Loucy (cell line): ENCODE data around the gene WFDC5.
A peak's percentile ranks its signal among the peaks of the same experiment; 100 is the strongest.

Source experiments
- H2AFZ ChIP-seq: fragments of 200-600 bp; sonication (generic); 2 replicates; pipeline ENCODE4 v1.6.0; 2016; ENCODE audit warnings: antibody characterized with exemption, mild to moderate bottlenecking, low read length, moderate library complexity
- H3F3A ChIP-seq: fragments of 200-600 bp; 2 replicates; pipeline ENCODE4 v1.6.0; 2016; ENCODE audit warnings: antibody characterized with exemption, low read depth, mild to moderate bottlenecking
- H3K27me3 ChIP-seq: fragments of 200-600 bp; sonication (generic); 2 replicates; pipeline ENCODE4 v1.6.1; 2014; ENCODE audit warnings: low read length, mild to moderate bottlenecking; ENCODE audit not compliant: insufficient read depth, poor library complexity, severe bottlenecking
- H3K36me3 ChIP-seq: fragments of 200-600 bp; sonication (generic); 2 replicates; pipeline ENCODE4 v1.6.1; 2016; ENCODE audit warnings: low read length; ENCODE audit not compliant: insufficient read depth
- H3K4me1 ChIP-seq: fragments of 200-600 bp; sonication (generic); 2 replicates; pipeline ENCODE4 v1.5.1; 2014; ENCODE audit warnings: low read length, mild to moderate bottlenecking; ENCODE audit not compliant: insufficient read depth, poor library complexity, severe bottlenecking
- H3K4me2 ChIP-seq: fragments of 200-600 bp; sonication (generic); 2 replicates; pipeline ENCODE4 v1.6.0; 2014; ENCODE audit warnings: antibody characterized with exemption, low read length, low read depth, mild to moderate bottlenecking; ENCODE audit not compliant: poor library complexity, severe bottlenecking
- H3K4me3 ChIP-seq: fragments of 200-600 bp; sonication (generic); 2 replicates; pipeline ENCODE4 v1.5.1; 2014; ENCODE audit warnings: low read length, mild to moderate bottlenecking, mixed read lengths; ENCODE audit not compliant: poor library complexity, severe bottlenecking
- H3K79me2 ChIP-seq: fragments of 200-600 bp; sonication (generic); 2 replicates; pipeline ENCODE4 v1.6.1; 2014; ENCODE audit warnings: low read length; ENCODE audit not compliant: insufficient read depth
- H3K9ac ChIP-seq: fragments of 200-600 bp; sonication (generic); 2 replicates; pipeline ENCODE4 v1.6.0; 2014; ENCODE audit warnings: mild to moderate bottlenecking, low read depth, low read length, moderate library complexity; ENCODE audit not compliant: poor library complexity, severe bottlenecking
- H3K9me2 ChIP-seq: fragments of 200-600 bp; sonication (generic); replicated peaks from 2 replicates; pipeline ENCODE4 v1.6.1; 2016; ENCODE audit warnings: low read depth, low read length, mixed read lengths
- H3K9me3 ChIP-seq: fragments of 200-600 bp; sonication (generic); 2 replicates; pipeline ENCODE4 v1.6.1; 2014; ENCODE audit warnings: mild to moderate bottlenecking, antibody characterized with exemption, low read length, low read depth; ENCODE audit not compliant: insufficient read depth
- H4K20me1 ChIP-seq: fragments of 200-600 bp; sonication (generic); 2 replicates; pipeline ENCODE4 v1.6.0; 2014; ENCODE audit warnings: antibody characterized with exemption, low read length, mild to moderate bottlenecking; ENCODE audit not compliant: insufficient read depth, poor library complexity, severe bottlenecking
- EZH2phosphoT487 ChIP-seq: fragments of 200-600 bp; IDR thresholded peaks from 2 replicates; pipeline ENCODE4 v1.6.1; 2018; ENCODE audit warnings: antibody characterized with exemption, mild to moderate bottlenecking, moderate library complexity, borderline replicate concordance
- TF ChIP-seq, protein P1 (sequence below): fragments of 200-600 bp; sonication (generic); conservative IDR thresholded peaks from 2 replicates; pipeline ENCODE4 v1.5.1; 2014; ENCODE audit warnings: mild to moderate bottlenecking, antibody characterized with exemption, low read length

WFDC5 gene

DNA sequence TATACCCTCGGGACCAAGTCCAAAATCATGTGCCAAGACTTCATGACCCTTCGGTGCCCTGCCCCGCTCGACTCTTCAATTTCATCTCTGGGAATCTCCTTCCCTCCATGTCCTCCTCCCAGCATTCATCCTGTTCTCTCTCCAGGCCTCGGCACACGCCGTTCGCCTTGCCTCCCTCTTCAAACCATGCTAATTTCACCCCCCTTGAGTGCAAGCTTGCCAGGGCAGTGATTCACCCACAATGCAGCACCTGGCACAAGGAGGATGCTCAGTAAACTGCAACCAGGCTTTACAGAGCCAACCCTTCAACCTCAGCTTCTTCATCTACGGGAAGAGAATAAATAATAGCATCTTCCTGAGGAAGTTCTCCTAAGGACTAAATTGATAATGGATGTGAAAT lies 18.2 kb downstream of the WFDC5 start:
- no peak overlapping the region for H3K9ac ChIP-seq
- H3K4me1 ChIP-seq = peaks cover 9% of the 10 kb centered on the region
- no peaks in the 10 kb centered on the region for H3K27me3 ChIP-seq
- H3K9me3 ChIP-seq = no peaks in the 10 kb centered on the region
- no peaks in the 10 kb centered on the region for H3K36me3 ChIP-seq
- TF ChIP-seq, protein P1, sequence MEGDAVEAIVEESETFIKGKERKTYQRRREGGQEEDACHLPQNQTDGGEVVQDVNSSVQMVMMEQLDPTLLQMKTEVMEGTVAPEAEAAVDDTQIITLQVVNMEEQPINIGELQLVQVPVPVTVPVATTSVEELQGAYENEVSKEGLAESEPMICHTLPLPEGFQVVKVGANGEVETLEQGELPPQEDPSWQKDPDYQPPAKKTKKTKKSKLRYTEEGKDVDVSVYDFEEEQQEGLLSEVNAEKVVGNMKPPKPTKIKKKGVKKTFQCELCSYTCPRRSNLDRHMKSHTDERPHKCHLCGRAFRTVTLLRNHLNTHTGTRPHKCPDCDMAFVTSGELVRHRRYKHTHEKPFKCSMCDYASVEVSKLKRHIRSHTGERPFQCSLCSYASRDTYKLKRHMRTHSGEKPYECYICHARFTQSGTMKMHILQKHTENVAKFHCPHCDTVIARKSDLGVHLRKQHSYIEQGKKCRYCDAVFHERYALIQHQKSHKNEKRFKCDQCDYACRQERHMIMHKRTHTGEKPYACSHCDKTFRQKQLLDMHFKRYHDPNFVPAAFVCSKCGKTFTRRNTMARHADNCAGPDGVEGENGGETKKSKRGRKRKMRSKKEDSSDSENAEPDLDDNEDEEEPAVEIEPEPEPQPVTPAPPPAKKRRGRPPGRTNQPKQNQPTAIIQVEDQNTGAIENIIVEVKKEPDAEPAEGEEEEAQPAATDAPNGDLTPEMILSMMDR = no peak
- no peak for TF ChIP-seq EZH2phosphoT487
- H3K4me2 ChIP-seq = no peak overlapping the region
- no peak overlapping the region for H2AFZ ChIP-seq
- no peaks in the 10 kb centered on the region for H3K79me2 ChIP-seq
- no peak overlapping the region for H3K4me3 ChIP-seq
- H3F3A ChIP-seq = no peaks in the 10 kb centered on the region
- H3K9me2 ChIP-seq = no peaks in the 10 kb centered on the region
- no peaks in the 10 kb centered on the region for H4K20me1 ChIP-seq

- Histone ChIP-seq H3K9ac (no peak overlapping the region), H3K9me2 (no peaks in the 10 kb centered on the region), H3K4me2 (no peak overlapping the region), H3K9me3 (no peaks in the 10 kb centered on the region), H2AFZ (peak overlapping the region; percentile 66), H4K20me1 (no peaks in the 10 kb centered on the region), H3K4me3 (no peak overlapping the region), H3F3A (no peaks in the 10 kb centered on the region), H3K36me3 (no peaks in the 10 kb centered on the region), H3K27me3 (no peaks in the 10 kb centered on the region), H3K4me1 (peaks cover 16% of the 10 kb centered on the region), H3K79me2 (no peaks in the 10 kb centered on the region)
- no peak for TF ChIP-seq EZH2phosphoT487
- TF ChIP-seq, protein P1 = peak; percentile 87
These were observed 19.2 kb downstream of the WFDC5 start for GRCh38 chr20:45095805-45096238.

- peak overlapping the region; percentile 66 for H2AFZ ChIP-seq
- no peak for TF ChIP-seq EZH2phosphoT487
- TF ChIP-seq, protein P1 = no peak
These were observed 20.0 kb downstream of the WFDC5 start for GRCh38 chr20:45094864-45095574.

More at GRCh38 chr20:45094864-45095574, 20.0 kb downstream of the WFDC5 start:
- peaks cover 16% of the 10 kb centered on the region for H3K4me1 ChIP-seq
- no peaks in the 10 kb centered on the region for H3K79me2 ChIP-seq
- no peak overlapping the region for H3K4me2 ChIP-seq
- no peaks in the 10 kb centered on the region for H3F3A ChIP-seq
- H3K9me2 ChIP-seq = no peaks in the 10 kb centered on the region
- no peak overlapping the region for H3K9ac ChIP-seq
- no peaks in the 10 kb centered on the region for H3K36me3 ChIP-seq
- no peaks in the 10 kb centered on the region for H3K9me3 ChIP-seq
- no peaks in the 10 kb centered on the region for H4K20me1 ChIP-seq
- no peaks in the 10 kb centered on the region for H3K27me3 ChIP-seq
- H3K4me3 ChIP-seq = no peak overlapping the region
